Ishikawa (cell line): ENCODE data around the gene TAF15.

ENCODE experiments used
- CEBPB ChIP-seq: IDR thresholded peaks from 2 replicates; pipeline ENCODE4 v1.6.1; 2012
- CREB1 ChIP-seq: IDR thresholded peaks from 2 replicates; pipeline ENCODE4 v1.6.1; 2012; ENCODE audit warnings: low read depth
- EGR1 ChIP-seq: IDR thresholded peaks from 2 replicates; pipeline ENCODE4 v1.6.1; 2012
- EP300 ChIP-seq: IDR thresholded peaks from 2 replicates; pipeline ENCODE4 v1.6.1; 2012; ENCODE audit warnings: borderline replicate concordance
- FOXM1 ChIP-seq: IDR thresholded peaks from 2 replicates; pipeline ENCODE4 v1.6.1; 2012; ENCODE audit warnings: low read depth, borderline replicate concordance
- MAX ChIP-seq: IDR thresholded peaks from 2 replicates; pipeline ENCODE4 v1.6.1; 2012
- NFIC ChIP-seq: IDR thresholded peaks from 2 replicates; pipeline ENCODE4 v1.6.1; 2012
- RAD21 ChIP-seq: IDR thresholded peaks from 2 replicates; pipeline ENCODE4 v1.6.1; 2012; ENCODE audit warnings: low read depth
- REST ChIP-seq: IDR thresholded peaks from 2 replicates; pipeline ENCODE4 v1.6.1; 2012; ENCODE audit warnings: low read depth, mild to moderate bottlenecking
- TAF1 ChIP-seq: IDR thresholded peaks from 2 replicates; pipeline ENCODE4 v1.6.1; 2012; ENCODE audit warnings: low read depth, mild to moderate bottlenecking
- TCF12 ChIP-seq: IDR thresholded peaks from 2 replicates; pipeline ENCODE4 v1.6.1; 2012; ENCODE audit warnings: low read depth
- TEAD4 ChIP-seq: IDR thresholded peaks from 2 replicates; pipeline ENCODE4 v1.6.1; 2012
- USF1 ChIP-seq: IDR thresholded peaks from 2 replicates; pipeline ENCODE4 v1.6.1; 2012
- YY1 ChIP-seq: IDR thresholded peaks from 2 replicates; pipeline ENCODE4 v1.6.1; 2012; ENCODE audit warnings: low read depth
- ZBTB7A ChIP-seq: IDR thresholded peaks from 2 replicates; pipeline ENCODE4 v1.6.1; 2012; ENCODE audit warnings: low read depth

The TAF15 gene

GRCh38 chr17:35866341-35866950 is 57.2 kb downstream of the TAF15 start:
- TF ChIP-seq FOXM1 (no peak), REST (no peak)

GRCh38 chr17:35867574-35867973 is 58.3 kb downstream of the TAF15 start:
- TF ChIP-seq RAD21 = no peak
- no peak for TF ChIP-seq CEBPB
- no peak for TF ChIP-seq TAF1
- no peak for TF ChIP-seq USF1
- TF ChIP-seq FOXM1 = no peak
- no peak for TF ChIP-seq MAX
- TF ChIP-seq REST = no peak
- TF ChIP-seq ZBTB7A = no peak
- no peak for TF ChIP-seq YY1
- TF ChIP-seq EGR1 = no peak
- TF ChIP-seq TCF12 = no peak
- TF ChIP-seq TEAD4 = no peak
- TF ChIP-seq NFIC = no peak

- no peak for TF ChIP-seq RAD21
- TF ChIP-seq EGR1 = no peak
- no peak for TF ChIP-seq TCF12
- no peak for TF ChIP-seq REST
- no peak for TF ChIP-seq NFIC
- TF ChIP-seq CREB1 = no peak
- TF ChIP-seq ZBTB7A = no peak
- TF ChIP-seq MAX = no peak
- no peak for TF ChIP-seq USF1
- TF ChIP-seq TEAD4 = no peak
- no peak for TF ChIP-seq EP300
- no peak for TF ChIP-seq YY1
- TF ChIP-seq CEBPB = no peak
- TF ChIP-seq TAF1 = no peak
- TF ChIP-seq FOXM1 = no peak
These were observed 59.5 kb downstream of the TAF15 start, which contains the start of gene HEATR9 for GRCh38 chr17:35868737-35869136. TSS of gene HEATR9 (minus strand) at chr17:35868891. CDS start at chr17:35868742, 149 bp downstream.

- TF ChIP-seq EP300 (no peak), RAD21 (no peak), REST (no peak), TCF12 (no peak), YY1 (no peak), TEAD4 (no peak), ZBTB7A (no peak), FOXM1 (no peak), NFIC (no peak), MAX (no peak), CEBPB (no peak), CREB1 (no peak)
These were observed 61.9 kb downstream of the TAF15 start for GRCh38 chr17:35870906-35871819.
